H1 (cell line): ENCODE data around the gene LBX2. TPM values are rescaled to one million over a fixed set of nuclear protein-coding genes. Genes with fewer than 3 reads are reported as not detected.

ENCODE experiments used
- BACH1 ChIP-seq: IDR thresholded peaks from 2 replicates; pipeline ENCODE4 v1.6.1; 2012; ENCODE audit warnings: low read length, improper control_type of control experiment
- CBX5 ChIP-seq: fragments of 300-800, 300-1000 bp; sonication (generic); IDR thresholded peaks from 2 replicates; pipeline ENCODE4 v1.7.1; 2016; ENCODE audit warnings: antibody characterized with exemption, low read length, low read depth
- EP300 ChIP-seq, 2 experiments: IDR thresholded peaks; 1 replicate in 1 of 2; 2 replicates in 1 of 2; pipeline ENCODE4 v1.6.1; 2011 to 2012; ENCODE audit warnings: low read depth in 2 of 2, low read length in 2 of 2, mild to moderate bottlenecking in 2 of 2, borderline replicate concordance in 1 of 2, inconsistent platforms in 1 of 2, moderate library complexity in 1 of 2
- KDM4A ChIP-seq: IDR thresholded peaks from one replicate; pipeline ENCODE4 v1.7.1; 2012; ENCODE audit warnings: low read depth, mild to moderate bottlenecking, moderate library complexity, low read length, inconsistent platforms; ENCODE audit not compliant: severe bottlenecking
- NANOG ChIP-seq: IDR thresholded peaks from 2 replicates; pipeline ENCODE4 v1.6.1; 2011; ENCODE audit warnings: low read length, low read depth, mild to moderate bottlenecking, inconsistent platforms; ENCODE audit not compliant: insufficient read depth, poor library complexity, severe bottlenecking
- PHF8 ChIP-seq: fragments of 200-600 bp; sonication (generic); conservative IDR thresholded peaks from 2 replicates; pipeline ENCODE4 v1.7.1; 2012; ENCODE audit warnings: low read depth, mild to moderate bottlenecking, inconsistent platforms, low read length, moderate library complexity
- POLR2AphosphoS5 ChIP-seq: IDR thresholded peaks from 2 replicates; pipeline ENCODE4 v1.6.1; 2011; ENCODE audit warnings: low read depth, low read length
- SP4 ChIP-seq: IDR thresholded peaks from 2 replicates; pipeline ENCODE4 v1.6.1; 2012; ENCODE audit warnings: low read length, inconsistent platforms
- TEAD4 ChIP-seq: IDR thresholded peaks from 2 replicates; pipeline ENCODE4 v1.6.1; 2012; ENCODE audit warnings: low read depth, low read length, inconsistent platforms, mixed read lengths
- polyA plus RNA-seq, 7 experiments: library from polyadenylated mRNA; depleted of rRNA in 3 of 7; stranded (reverse) in 5 of 7; unstranded in 2 of 7; fragments of >200 nt in 5 of 7; fragments of 200-250 nt in 2 of 7; gene quantifications; 1 replicate in 5 of 7; 2 replicates in 1 of 7; 4 replicates in 1 of 7; pipeline versions ENCODE4 v1.2.1 to v1.2.3, GENCODE V29; 2011 to 2013; ENCODE audit warnings: missing spikeins in 2 of 7, mixed read lengths in 2 of 7
- total RNA-seq: library from RNA; stranded (reverse); fragmentation: NEBNext Ultra II Directional; extraction: Animal tissue kit (Norgen Biotek cat#: 25700); gene quantifications from 2 replicates; pipeline ENCODE4 v1.2.1, GENCODE V29; 2021
- TF ChIP-seq, protein P1 (sequence below): fragments of 300-600 bp; sonication (generic); IDR thresholded peaks from 2 replicates; pipeline ENCODE4 v1.7.1; 2012; ENCODE audit warnings: low read length, moderate library complexity, mild to moderate bottlenecking, inconsistent platforms; ENCODE audit not compliant: insufficient replicate concordance
- TF ChIP-seq, protein P2 (sequence below): IDR thresholded peaks from 2 replicates; pipeline ENCODE4 v1.6.1; 2011; ENCODE audit warnings: low read depth, mild to moderate bottlenecking, low read length; ENCODE audit not compliant: insufficient read depth

LBX2 gene
- total and polyA plus RNA-seq, 2 of the 8 experiments (the other 6 are each of a cell fraction or from before 2014, with no cell fraction given): 0.27 TPM; not detected in 1

DNA sequence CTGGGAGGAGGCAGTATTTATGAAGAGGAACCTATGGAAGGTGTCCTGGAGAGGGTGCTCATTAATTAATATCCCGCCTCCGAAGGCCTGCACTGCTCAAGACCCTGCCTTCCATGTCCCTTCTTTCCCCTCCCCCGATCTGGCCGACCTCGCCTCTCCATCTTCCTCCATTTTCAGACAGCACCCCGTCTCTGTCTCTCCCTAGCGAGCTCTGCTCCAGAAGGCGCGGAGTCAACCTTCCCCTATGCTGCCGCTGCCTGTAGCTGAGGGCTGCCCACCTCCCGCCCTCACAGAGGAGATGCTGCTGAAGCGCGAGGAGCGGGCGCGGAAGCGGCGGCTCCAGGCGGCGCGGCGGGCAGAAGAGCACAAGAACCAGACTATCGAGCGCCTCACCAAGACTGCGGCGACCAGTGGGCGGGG is 42.3 kb downstream of the LBX2 start (continued):
- TF ChIP-seq, protein P1, sequence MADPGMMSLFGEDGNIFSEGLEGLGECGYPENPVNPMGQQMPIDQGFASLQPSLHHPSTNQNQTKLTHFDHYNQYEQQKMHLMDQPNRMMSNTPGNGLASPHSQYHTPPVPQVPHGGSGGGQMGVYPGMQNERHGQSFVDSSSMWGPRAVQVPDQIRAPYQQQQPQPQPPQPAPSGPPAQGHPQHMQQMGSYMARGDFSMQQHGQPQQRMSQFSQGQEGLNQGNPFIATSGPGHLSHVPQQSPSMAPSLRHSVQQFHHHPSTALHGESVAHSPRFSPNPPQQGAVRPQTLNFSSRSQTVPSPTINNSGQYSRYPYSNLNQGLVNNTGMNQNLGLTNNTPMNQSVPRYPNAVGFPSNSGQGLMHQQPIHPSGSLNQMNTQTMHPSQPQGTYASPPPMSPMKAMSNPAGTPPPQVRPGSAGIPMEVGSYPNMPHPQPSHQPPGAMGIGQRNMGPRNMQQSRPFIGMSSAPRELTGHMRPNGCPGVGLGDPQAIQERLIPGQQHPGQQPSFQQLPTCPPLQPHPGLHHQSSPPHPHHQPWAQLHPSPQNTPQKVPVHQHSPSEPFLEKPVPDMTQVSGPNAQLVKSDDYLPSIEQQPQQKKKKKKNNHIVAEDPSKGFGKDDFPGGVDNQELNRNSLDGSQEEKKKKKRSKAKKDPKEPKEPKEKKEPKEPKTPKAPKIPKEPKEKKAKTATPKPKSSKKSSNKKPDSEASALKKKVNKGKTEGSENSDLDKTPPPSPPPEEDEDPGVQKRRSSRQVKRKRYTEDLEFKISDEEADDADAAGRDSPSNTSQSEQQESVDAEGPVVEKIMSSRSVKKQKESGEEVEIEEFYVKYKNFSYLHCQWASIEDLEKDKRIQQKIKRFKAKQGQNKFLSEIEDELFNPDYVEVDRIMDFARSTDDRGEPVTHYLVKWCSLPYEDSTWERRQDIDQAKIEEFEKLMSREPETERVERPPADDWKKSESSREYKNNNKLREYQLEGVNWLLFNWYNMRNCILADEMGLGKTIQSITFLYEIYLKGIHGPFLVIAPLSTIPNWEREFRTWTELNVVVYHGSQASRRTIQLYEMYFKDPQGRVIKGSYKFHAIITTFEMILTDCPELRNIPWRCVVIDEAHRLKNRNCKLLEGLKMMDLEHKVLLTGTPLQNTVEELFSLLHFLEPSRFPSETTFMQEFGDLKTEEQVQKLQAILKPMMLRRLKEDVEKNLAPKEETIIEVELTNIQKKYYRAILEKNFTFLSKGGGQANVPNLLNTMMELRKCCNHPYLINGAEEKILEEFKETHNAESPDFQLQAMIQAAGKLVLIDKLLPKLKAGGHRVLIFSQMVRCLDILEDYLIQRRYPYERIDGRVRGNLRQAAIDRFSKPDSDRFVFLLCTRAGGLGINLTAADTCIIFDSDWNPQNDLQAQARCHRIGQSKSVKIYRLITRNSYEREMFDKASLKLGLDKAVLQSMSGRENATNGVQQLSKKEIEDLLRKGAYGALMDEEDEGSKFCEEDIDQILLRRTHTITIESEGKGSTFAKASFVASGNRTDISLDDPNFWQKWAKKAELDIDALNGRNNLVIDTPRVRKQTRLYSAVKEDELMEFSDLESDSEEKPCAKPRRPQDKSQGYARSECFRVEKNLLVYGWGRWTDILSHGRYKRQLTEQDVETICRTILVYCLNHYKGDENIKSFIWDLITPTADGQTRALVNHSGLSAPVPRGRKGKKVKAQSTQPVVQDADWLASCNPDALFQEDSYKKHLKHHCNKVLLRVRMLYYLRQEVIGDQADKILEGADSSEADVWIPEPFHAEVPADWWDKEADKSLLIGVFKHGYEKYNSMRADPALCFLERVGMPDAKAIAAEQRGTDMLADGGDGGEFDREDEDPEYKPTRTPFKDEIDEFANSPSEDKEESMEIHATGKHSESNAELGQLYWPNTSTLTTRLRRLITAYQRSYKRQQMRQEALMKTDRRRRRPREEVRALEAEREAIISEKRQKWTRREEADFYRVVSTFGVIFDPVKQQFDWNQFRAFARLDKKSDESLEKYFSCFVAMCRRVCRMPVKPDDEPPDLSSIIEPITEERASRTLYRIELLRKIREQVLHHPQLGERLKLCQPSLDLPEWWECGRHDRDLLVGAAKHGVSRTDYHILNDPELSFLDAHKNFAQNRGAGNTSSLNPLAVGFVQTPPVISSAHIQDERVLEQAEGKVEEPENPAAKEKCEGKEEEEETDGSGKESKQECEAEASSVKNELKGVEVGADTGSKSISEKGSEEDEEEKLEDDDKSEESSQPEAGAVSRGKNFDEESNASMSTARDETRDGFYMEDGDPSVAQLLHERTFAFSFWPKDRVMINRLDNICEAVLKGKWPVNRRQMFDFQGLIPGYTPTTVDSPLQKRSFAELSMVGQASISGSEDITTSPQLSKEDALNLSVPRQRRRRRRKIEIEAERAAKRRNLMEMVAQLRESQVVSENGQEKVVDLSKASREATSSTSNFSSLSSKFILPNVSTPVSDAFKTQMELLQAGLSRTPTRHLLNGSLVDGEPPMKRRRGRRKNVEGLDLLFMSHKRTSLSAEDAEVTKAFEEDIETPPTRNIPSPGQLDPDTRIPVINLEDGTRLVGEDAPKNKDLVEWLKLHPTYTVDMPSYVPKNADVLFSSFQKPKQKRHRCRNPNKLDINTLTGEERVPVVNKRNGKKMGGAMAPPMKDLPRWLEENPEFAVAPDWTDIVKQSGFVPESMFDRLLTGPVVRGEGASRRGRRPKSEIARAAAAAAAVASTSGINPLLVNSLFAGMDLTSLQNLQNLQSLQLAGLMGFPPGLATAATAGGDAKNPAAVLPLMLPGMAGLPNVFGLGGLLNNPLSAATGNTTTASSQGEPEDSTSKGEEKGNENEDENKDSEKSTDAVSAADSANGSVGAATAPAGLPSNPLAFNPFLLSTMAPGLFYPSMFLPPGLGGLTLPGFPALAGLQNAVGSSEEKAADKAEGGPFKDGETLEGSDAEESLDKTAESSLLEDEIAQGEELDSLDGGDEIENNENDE: no peak
- TF ChIP-seq KDM4A: peak; percentile 30
- TF ChIP-seq TEAD4: no peak
- TF ChIP-seq POLR2AphosphoS5: no peak; the same call in 1 of the 2 replicates
- TF ChIP-seq SP4: no peak
- TF ChIP-seq, protein P2, sequence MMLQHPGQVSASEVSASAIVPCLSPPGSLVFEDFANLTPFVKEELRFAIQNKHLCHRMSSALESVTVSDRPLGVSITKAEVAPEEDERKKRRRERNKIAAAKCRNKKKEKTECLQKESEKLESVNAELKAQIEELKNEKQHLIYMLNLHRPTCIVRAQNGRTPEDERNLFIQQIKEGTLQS: no peak
- TF ChIP-seq BACH1: no peak
- TF ChIP-seq EP300 (IDR thresholded peaks at IDR 0.05; ENCODE audit: borderline replicate concordance in 1 of 2, low read depth in 2 of 2, low read length in 2 of 2): no peak
- no peak for TF ChIP-seq NANOG
- TF ChIP-seq PHF8: no peak
- TF ChIP-seq CBX5: no peak
